Fibroblast of skin of scalp (primary cell): ENCODE results near the gene LAMB2.

Experiments
- DNase-seq: peaks from one replicate; pipeline ENCODE4 v3.0.0-alpha.2; 2013

The LAMB2 gene

GRCh38 chr3:49161197-49161596, 28.3 kb upstream of the LAMB2 start:
- DNase-seq = no peak

- no peak for DNase-seq
Observed at GRCh38 chr3:49158792-49159191, 25.9 kb upstream of the LAMB2 start.

- no peak for DNase-seq
Observed at GRCh38 chr3:49158103-49158709, 25.4 kb upstream of the LAMB2 start.

- no peak for DNase-seq
Observed at GRCh38 chr3:49157289-49157688, 24.4 kb upstream of the LAMB2 start.

GRCh38 chr3:49153349-49153912, 20.6 kb upstream of the LAMB2 start:
- DNase-seq = no peak

GRCh38 chr3:49151610-49152009, 18.8 kb upstream of the LAMB2 start:
- DNase-seq = no peak

GRCh38 chr3:49148159-49148558, 15.3 kb upstream of the LAMB2 start:
- no peak for DNase-seq

- no peak for DNase-seq
Observed at GRCh38 chr3:49140080-49140479, 7.2 kb upstream of the LAMB2 start.

- no peak for DNase-seq
Observed at GRCh38 chr3:49135499-49135898, 2.6 kb upstream of the LAMB2 start.

- peak; percentile 6 for DNase-seq
Observed at GRCh38 chr3:49134471-49135265, 1.8 kb upstream of the LAMB2 start.

GRCh38 chr3:49133226-49133951, 539 bp upstream of the LAMB2 start:
- DNase-seq = peak; percentile 94

- DNase-seq = no peak
Observed at GRCh38 chr3:49132073-49132436, 795 bp downstream of the LAMB2 start.

GRCh38 chr3:49131576-49131975, 1.3 kb downstream of the LAMB2 start:
- DNase-seq = no peak

GRCh38 chr3:49131040-49131439, 1.8 kb downstream of the LAMB2 start:
- DNase-seq = no peak

GRCh38 chr3:49124991-49125670, 7.7 kb downstream of the LAMB2 start:
- no peak for DNase-seq

GRCh38 chr3:49124203-49124602, 8.6 kb downstream of the LAMB2 start:
- DNase-seq = no peak

GRCh38 chr3:49123687-49124086, 9.2 kb downstream of the LAMB2 start:
- no peak for DNase-seq

GRCh38 chr3:49122886-49123545, 9.8 kb downstream of the LAMB2 start:
- no peak for DNase-seq

- no peak for DNase-seq
Observed at GRCh38 chr3:49122451-49122850, 10.4 kb downstream of the LAMB2 start.

GRCh38 chr3:49122022-49122421, 10.8 kb downstream of the LAMB2 start:
- DNase-seq = no peak

- no peak for DNase-seq
Observed at GRCh38 chr3:49121132-49121736, 11.6 kb downstream of the LAMB2 start.
